Ascending aorta (tissue), 2 donors: ENCODE data around the gene SMYD2. TPM values are rescaled to one million over a fixed set of nuclear protein-coding genes. Genes with fewer than 3 reads are reported as not detected.

Source experiments
- DNase-seq, 2 donors: peaks; one replicate each; pipeline ENCODE4 v3.0.0-alpha.2; 2019; ENCODE audit warnings: low spot score in 2 of 2
- H3K27ac ChIP-seq, 2 donors: fragments of 200-600 bp; sonication (generic); one replicate each; pipeline ENCODE4 v1.5.1; 2016 to 2017; ENCODE audit warnings: mild to moderate bottlenecking in 1 of 2
- H3K27me3 ChIP-seq: fragments of 200-600 bp; sonication (generic); one replicate; pipeline ENCODE4 v1.5.1; 2017
- H3K36me3 ChIP-seq, 2 donors: fragments of 200-600 bp; sonication (generic); one replicate each; pipeline ENCODE4 v1.5.1; 2016
- H3K4me1 ChIP-seq, 2 donors: fragments of 200-600 bp; sonication (generic); one replicate each; pipeline ENCODE4 v1.5.1; 2016 to 2017; ENCODE audit warnings: mild to moderate bottlenecking in 1 of 2
- H3K4me3 ChIP-seq, 2 donors: fragments of 200-600 bp; sonication (generic); one replicate each; pipeline ENCODE4 v1.5.1; 2016 to 2017; ENCODE audit warnings: mild to moderate bottlenecking in 1 of 2
- H3K9me3 ChIP-seq, 2 donors: fragments of 200-600 bp; sonication (generic); one replicate each; pipeline ENCODE4 v1.5.1; 2016
- intact Hi-C: fragments of 100-400 bp; cut with DNase I; formaldehyde crosslinking; loops from one replicate; pipeline ENCODE4 v1.15.1; 2023
- total RNA-seq: library from RNA; depleted of rRNA; stranded (reverse); fragments of >200 nt; gene quantifications from one replicate; pipeline ENCODE4 v1.1.0, GENCODE V29; 2016
- TF ChIP-seq, protein P1 (sequence below), 3 experiments: fragments of 200-600 bp in 2 of 3; fragments of 450-650 bp in 1 of 3; sonication (generic) in 2 of 3; IDR thresholded peaks; one replicate each; pipeline ENCODE4 v1.5.1; 2016 to 2019; ENCODE audit warnings: antibody characterized with exemption in 3 of 3, mild to moderate bottlenecking in 1 of 3, moderate library complexity in 1 of 3

The SMYD2 gene
- total RNA-seq, 1 donor from 2014 or later: 2.4 TPM

DNA sequence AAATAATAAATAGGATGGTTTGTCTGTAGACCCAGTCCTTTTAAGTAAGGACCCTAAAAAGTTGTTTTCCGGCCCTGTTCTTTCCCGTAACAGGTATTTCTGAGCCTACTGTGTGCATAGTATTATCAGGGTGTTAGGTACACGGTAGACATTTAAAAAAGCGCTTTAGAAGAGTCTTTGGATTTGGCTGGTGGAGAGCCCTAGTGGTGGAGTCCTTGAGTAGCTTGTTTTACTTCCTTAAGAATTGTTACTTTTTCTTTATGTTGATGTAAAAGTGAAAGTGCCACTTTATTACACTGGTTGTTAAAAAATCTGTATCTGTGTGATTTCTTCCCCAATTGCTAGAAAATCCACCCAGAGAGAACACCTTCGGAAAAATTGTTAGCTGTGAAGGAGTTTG, 36.8 kb downstream of the SMYD2 start:
- Histone ChIP-seq H3K4me3 (no peak overlapping the region), H3K27me3 (no peaks in the 10 kb centered on the region), H3K4me1 (no peaks in the 10 kb centered on the region), H3K27ac (no peak overlapping the region), H3K36me3 (peaks cover 0 to 4% of the 10 kb centered on the region in 2 donors), H3K9me3 (no peaks in the 10 kb centered on the region)
- intact Hi-C loops: no loop called here
- DNase-seq: no peak
- TF ChIP-seq, protein P1, sequence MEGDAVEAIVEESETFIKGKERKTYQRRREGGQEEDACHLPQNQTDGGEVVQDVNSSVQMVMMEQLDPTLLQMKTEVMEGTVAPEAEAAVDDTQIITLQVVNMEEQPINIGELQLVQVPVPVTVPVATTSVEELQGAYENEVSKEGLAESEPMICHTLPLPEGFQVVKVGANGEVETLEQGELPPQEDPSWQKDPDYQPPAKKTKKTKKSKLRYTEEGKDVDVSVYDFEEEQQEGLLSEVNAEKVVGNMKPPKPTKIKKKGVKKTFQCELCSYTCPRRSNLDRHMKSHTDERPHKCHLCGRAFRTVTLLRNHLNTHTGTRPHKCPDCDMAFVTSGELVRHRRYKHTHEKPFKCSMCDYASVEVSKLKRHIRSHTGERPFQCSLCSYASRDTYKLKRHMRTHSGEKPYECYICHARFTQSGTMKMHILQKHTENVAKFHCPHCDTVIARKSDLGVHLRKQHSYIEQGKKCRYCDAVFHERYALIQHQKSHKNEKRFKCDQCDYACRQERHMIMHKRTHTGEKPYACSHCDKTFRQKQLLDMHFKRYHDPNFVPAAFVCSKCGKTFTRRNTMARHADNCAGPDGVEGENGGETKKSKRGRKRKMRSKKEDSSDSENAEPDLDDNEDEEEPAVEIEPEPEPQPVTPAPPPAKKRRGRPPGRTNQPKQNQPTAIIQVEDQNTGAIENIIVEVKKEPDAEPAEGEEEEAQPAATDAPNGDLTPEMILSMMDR (IDR thresholded peaks at IDR 0.05): no peak

DNA sequence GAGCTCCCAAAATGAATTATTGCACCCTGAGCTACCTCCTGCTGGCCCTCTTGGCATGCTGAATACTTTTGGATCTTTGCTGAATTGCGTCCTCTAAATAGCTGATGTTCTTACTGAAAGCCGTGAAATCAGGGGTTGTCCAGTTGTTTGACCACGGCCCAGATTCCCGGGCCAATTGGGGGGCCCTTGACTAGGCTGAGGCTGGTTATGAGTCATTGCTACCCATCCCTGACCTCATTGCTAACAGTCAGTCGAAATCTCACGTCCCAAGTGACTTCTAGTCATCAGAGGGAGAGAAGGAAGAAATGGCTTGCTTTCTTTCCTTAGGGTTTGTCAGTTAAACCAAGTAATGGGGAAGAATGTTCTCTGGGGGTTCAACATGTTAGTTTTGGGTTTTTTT, 37.4 kb downstream of the SMYD2 start:
- Histone ChIP-seq H3K36me3 (peaks cover 0 to 4% of the 10 kb centered on the region in 2 donors), H3K27me3 (no peaks in the 10 kb centered on the region), H3K4me3 (no peak overlapping the region), H3K27ac (no peak overlapping the region), H3K4me1 (no peaks in the 10 kb centered on the region), H3K9me3 (no peaks in the 10 kb centered on the region)
- intact Hi-C loops: no loop called here
- DNase-seq: no peak
- TF ChIP-seq, protein P1 (IDR thresholded peaks at IDR 0.05): no peak

DNA sequence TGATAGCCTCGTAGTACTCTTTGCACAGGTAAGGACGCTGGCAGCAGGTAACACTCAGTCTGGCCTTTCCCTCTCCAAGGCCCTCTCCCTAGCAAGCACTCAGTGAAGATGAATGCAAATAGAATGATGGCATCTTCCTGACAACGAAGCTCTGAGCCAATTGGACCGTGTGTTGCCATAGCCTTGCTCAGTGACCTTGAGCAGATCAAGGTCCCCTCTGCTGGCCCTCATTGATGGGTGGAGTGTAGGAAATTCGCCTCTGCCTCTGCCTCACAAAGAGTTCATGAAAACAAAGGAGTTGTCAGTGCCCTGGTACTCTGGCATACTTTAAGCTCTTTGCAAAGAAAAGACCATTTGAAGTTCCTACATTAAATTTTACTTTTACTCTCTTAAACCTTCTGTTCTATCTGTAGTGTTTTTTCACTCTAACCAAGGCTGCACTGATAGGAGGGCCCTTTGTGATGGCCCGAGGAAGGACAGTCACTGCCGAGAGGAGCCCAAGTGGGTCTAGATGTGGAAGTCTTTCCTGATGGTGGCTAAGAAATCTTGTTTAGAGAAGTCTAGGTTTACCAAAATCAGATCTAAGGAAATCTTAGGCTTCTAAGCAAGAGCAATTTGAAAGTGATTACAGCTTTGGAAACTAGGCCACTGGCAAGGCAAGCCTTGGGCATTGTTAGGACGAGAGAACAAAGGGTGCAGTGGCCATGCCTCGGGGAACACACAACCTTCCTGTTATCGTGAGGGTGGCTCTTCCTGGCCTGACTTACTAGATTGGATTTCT, 38.2 kb downstream of the SMYD2 start:
- Histone ChIP-seq H3K27ac (no peak overlapping the region), H3K36me3 (peaks cover 0 to 4% of the 10 kb centered on the region in 2 donors), H3K4me1 (no peaks in the 10 kb centered on the region), H3K4me3 (no peak overlapping the region), H3K27me3 (no peaks in the 10 kb centered on the region), H3K9me3 (no peaks in the 10 kb centered on the region)
- intact Hi-C loops: no loop called here
- no peak for DNase-seq
- TF ChIP-seq, protein P1 (IDR thresholded peaks at IDR 0.05): no peak

DNA sequence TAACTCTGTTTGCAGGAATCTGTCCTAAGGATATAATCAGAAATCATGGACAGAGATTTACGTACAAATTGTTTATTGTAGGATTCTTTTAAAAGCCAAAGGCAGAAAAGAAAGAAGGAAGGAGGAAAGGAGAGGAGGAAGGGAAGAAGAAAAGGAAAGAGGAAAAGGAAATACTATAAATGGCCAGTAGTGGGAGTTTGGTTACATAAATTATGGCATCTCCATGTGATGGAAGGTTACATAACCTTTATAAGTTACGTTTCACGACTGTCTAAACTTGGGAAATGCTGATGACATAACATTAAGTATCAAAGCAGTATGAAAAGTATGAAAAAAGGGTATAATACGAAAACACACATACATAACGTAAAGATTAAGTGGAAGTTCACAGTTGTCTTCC, 39.0 kb downstream of the SMYD2 start:
- DNase-seq: no peak
- intact Hi-C loops: no loop called here
- H3K27me3 ChIP-seq: no peaks in the 10 kb centered on the region

DNA sequence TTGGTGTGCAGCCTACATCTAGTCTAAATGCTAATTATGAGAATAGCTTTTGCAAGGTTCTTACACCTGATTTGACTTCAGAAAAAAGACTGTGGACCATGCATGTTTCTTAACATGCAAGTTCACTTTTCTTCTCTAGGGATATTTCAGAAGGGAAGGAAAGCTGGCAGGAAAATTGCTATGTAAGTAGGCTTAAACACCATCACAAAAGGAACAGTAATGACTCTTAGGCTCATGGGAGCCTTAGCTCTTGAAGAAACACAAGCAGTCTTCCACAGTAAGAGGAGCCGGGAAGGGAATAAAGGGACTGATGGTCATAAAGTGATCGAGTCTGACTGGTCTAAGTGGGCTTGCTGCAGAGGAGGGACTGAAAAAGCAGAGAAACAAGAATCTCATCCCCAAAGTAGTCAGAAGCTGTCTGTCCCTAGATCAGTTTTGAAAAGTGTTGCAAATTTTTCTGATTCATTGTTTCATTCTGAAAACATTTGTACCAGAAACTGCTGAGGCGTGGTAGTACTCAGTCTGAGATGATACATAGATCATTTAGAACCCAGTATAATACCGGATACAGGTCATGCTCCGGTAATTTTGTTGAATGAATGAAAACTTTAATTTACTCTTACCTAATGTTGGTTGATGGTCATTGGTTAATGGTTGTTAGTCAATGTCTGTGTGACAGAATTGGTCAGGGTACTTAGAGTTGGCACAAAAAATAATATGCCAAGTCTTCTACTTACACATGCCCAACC, 40.9 kb downstream of the SMYD2 start:
- TF ChIP-seq, protein P1 (IDR thresholded peaks at IDR 0.05): no peak
- H3K36me3 ChIP-seq: peaks cover 0 to 4% of the 10 kb centered on the region in 2 donors

More for the DNA sequence above, 39.0 kb downstream of the SMYD2 start:
- Histone ChIP-seq H3K4me3 (no peak overlapping the region), H3K36me3 (peaks cover 0 to 4% of the 10 kb centered on the region in 2 donors), H3K9me3 (no peaks in the 10 kb centered on the region), H3K27ac (no peak overlapping the region), H3K4me1 (no peaks in the 10 kb centered on the region)
- TF ChIP-seq, protein P1 (IDR thresholded peaks at IDR 0.05): no peak

More for the DNA sequence above, 40.9 kb downstream of the SMYD2 start:
- Histone ChIP-seq H3K27ac (no peak overlapping the region), H3K4me1 (no peaks in the 10 kb centered on the region), H3K9me3 (no peaks in the 10 kb centered on the region), H3K4me3 (no peak overlapping the region), H3K27me3 (no peaks in the 10 kb centered on the region)
- no peak for DNase-seq
- intact Hi-C loops: no loop called here
